NCI-H1048 (cell line): Measurements from ENCODE around the gene EPAS1.
"Not testable (repeated sequence)": the region's sequence is repeated elsewhere in the genome, so short reads cannot be mapped to it uniquely, and the experiment has no call there.

Experiments
- DNase-seq: peaks from one replicate; lab custom pipeline; 2025; lab: John Stamatoyannopoulos, UW

The EPAS1 gene

GRCh38 chr2:46383113-46383395, 85.8 kb downstream of the EPAS1 start:
- no peak for DNase-seq

- no peak for DNase-seq
Measured at GRCh38 chr2:46383784-46384456, 86.7 kb downstream of the EPAS1 start.

GRCh38 chr2:46384457-46384815, 87.2 kb downstream of the EPAS1 start:
- DNase-seq = no peak

GRCh38 chr2:46385786-46386577, 88.8 kb downstream of the EPAS1 start:
- no peak for DNase-seq

- DNase-seq = no peak
Measured at GRCh38 chr2:46386763-46387162, 89.6 kb downstream of the EPAS1 start.

- DNase-seq = no peak
Measured at GRCh38 chr2:46387292-46387691, 90.1 kb downstream of the EPAS1 start.

GRCh38 chr2:46387886-46388515, 90.8 kb downstream of the EPAS1 start:
- no peak for DNase-seq

GRCh38 chr2:46388881-46389280, 91.7 kb downstream of the EPAS1 start:
- no peak for DNase-seq

GRCh38 chr2:46389417-46389916, 92.3 kb downstream of the EPAS1 start:
- DNase-seq = no peak

GRCh38 chr2:46390036-46390435, 92.8 kb downstream of the EPAS1 start:
- no peak for DNase-seq

GRCh38 chr2:46390901-46391395, 93.7 kb downstream of the EPAS1 start:
- DNase-seq = no peak

- DNase-seq = no peak
Measured at GRCh38 chr2:46392561-46393346, 95.5 kb downstream of the EPAS1 start.

GRCh38 chr2:46393347-46393820, 96.2 kb downstream of the EPAS1 start:
- DNase-seq = no peak

GRCh38 chr2:46393865-46394264, 96.7 kb downstream of the EPAS1 start:
- no peak for DNase-seq

GRCh38 chr2:46394649-46395510, 97.7 kb downstream of the EPAS1 start:
- DNase-seq = no peak

GRCh38 chr2:46395730-46396129, 98.5 kb downstream of the EPAS1 start:
- DNase-seq = not testable (repeated sequence)

- no peak for DNase-seq
Measured at GRCh38 chr2:46400016-46400415, 102.8 kb downstream of the EPAS1 start.

GRCh38 chr2:46402874-46403273, 105.7 kb downstream of the EPAS1 start:
- DNase-seq = no peak

GRCh38 chr2:46404181-46404759, 107.1 kb downstream of the EPAS1 start:
- DNase-seq = no peak

- DNase-seq = no peak
Measured at GRCh38 chr2:46407852-46408455, 110.7 kb downstream of the EPAS1 start.
